ENCODE measurements around the gene ADAM8. TPM values are rescaled to one million over a fixed set of nuclear protein-coding genes. Genes with fewer than 3 reads are reported as not detected.
"Not testable (repeated sequence)": the region's sequence is repeated elsewhere in the genome, so short reads cannot be mapped to it uniquely, and the experiment has no call there.

Gene ADAM8
- total RNA-seq, 1 donor from 2014 or later = 2.5 TPM

DNA sequence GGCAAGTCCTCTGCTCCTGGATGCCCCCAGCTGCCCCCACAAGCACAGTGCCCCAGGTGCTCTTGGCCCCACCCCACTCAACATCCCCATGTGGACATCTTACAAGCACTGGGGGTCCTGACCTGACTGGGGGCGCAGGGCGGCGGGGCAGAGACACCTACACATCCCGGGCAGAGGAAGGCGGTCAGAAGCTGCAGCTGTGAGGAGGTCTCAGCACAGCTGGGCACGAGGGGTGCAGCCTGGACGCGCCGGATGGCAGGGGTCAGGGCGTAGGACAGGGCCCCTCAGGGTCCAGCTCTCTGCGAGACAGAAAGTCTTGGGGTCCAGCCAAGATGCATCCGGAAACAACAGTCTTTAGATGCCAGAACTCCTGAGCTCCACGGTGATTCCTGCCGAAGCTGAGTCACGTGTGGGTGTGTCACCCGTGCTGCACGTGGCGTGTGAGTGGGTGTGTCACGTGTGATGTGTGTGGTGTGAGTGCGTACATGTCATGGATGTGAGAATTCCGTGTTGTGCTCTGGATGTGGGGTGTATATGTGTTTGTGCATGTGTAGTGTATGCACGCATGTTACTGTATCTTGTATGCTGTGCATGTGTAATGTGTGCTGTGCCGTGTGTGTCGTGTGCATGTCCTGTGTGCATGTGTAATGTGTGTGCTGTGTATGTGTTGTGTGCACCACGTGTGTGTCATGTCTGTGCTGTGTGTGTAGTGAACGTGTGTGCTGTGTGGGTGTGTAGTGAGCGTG, 33.9 kb downstream of the ADAM8 start:
- intact Hi-C loops (cut with DNase I) = no loop called here
- DNase-seq (no peak), ATAC-seq (ENCODE audit: poor library complexity) (no peak)

GRCh38 chr10:133241501-133242205, 35.0 kb downstream of the ADAM8 start:
- no peak for DNase-seq
- ATAC-seq (ENCODE audit: poor library complexity) = no peak

DNA sequence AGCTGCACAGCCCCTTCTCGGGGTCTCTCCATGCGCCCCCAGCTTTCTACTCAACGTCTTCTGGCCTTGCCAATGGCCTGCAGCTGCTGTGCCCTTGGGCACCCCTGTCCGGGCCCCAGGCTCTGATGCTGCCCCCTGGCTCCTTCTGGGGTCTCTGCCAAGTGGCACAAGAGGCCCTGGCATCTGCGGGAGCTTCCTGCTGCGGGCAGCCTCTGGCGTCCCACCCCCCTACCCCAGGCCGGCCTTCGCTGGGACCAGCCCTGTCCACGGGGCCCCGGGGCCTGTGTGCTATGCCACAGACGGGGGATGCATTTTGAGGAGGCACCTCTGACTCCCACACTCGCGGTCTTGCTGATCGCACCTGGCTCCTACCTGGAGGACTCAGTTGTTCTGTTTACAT, 36.7 kb downstream of the ADAM8 start:
- DNase-seq (no peak), ATAC-seq (ENCODE audit: poor library complexity) (no peak)
- intact Hi-C loops (cut with DNase I) = no loop called here

More at GRCh38 chr10:133241501-133242205, 35.0 kb downstream of the ADAM8 start:
- intact Hi-C loops (cut with DNase I) = no loop called here

- intact Hi-C loops (cut with DNase I) = no loop called here
- no peak for ATAC-seq (ENCODE audit: poor library complexity)
- DNase-seq = no peak
These were observed 38.2 kb downstream of the ADAM8 start for GRCh38 chr10:133238466-133238804.

- DNase-seq (no peak), ATAC-seq (ENCODE audit: poor library complexity) (no peak)
- intact Hi-C loops (cut with DNase I) = no loop called here
These were observed 38.8 kb downstream of the ADAM8 start, which contains the start of gene VENTX for GRCh38 chr10:133237588-133238465. Gene VENTX, plus strand, starts transcription at chr10:133237855. Its CDS starts 60 bp downstream, at chr10:133237915.

DNA sequence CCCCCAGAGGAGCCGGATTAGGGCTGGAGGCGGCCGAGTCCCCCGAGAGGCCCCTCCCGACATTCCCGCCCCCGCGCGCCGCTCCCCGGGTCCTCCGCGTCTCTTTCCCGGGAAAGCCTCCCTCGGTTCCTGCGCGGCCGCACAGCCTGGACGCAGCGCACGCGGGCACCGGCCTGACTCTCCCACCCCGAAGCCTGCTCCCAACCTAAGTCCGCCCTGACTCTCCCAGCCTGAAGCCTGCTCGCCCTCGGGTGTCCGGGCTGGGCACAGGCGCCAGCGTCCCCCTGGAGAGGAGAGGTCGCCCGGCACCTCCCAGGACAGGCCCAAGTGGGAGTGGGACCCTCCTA, 39.5 kb downstream of the ADAM8 start:
- intact Hi-C loops (cut with DNase I) = no loop called here
- no peak for DNase-seq
- no peak for ATAC-seq (ENCODE audit: poor library complexity)

DNA sequence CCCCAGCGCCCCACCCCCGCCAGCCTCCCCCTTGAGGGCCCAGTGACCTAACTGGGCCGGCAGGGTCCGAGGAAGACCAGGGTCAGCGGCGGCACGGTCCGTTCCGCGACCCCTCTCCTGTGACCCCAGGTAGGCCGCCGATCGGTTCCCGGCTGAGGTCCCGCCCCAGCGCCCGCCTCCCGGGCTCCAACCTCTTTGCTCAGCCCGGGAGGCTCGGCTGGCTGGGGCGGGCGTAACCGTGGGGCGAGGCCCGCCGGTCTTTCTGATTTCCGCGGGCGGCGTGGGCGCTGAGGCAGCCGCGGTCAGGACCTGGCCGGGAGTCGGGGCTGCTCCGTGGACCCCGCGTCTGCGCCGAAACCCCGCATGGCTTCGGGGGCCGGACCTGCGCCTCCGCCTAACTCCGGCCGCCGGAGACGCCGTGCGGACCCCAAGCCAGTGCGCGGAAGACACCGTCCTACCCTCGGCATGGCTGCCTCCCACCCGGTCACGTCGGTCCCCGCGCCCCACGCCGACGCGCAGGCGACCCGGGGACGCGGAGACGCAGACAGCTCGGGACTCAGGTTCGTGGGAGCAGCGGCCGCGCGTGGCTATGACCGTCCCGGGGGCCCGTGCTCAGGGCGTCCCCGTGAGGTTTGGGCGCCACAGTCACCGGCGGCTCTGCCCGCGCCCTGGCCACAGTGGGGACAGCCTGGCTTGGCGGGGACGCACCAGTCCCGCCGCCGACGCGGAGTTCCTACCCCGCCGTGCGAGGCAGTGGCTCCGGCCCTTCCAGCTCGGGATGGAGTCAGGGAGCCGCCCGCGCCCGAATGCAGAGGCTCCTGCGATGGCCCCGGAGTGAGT, 40.0 kb downstream of the ADAM8 start:
- DNase-seq (no peak), ATAC-seq (ENCODE audit: poor library complexity) (no peak)
- intact Hi-C loops (cut with DNase I) = no loop called here

- DNase-seq (peak; percentile 60), ATAC-seq (ENCODE audit: poor library complexity) (peak; percentile 36)
- intact Hi-C loops (cut with DNase I) = no loop called here
These were observed 40.7 kb downstream of the ADAM8 start for GRCh38 chr10:133235932-133236331.

DNA sequence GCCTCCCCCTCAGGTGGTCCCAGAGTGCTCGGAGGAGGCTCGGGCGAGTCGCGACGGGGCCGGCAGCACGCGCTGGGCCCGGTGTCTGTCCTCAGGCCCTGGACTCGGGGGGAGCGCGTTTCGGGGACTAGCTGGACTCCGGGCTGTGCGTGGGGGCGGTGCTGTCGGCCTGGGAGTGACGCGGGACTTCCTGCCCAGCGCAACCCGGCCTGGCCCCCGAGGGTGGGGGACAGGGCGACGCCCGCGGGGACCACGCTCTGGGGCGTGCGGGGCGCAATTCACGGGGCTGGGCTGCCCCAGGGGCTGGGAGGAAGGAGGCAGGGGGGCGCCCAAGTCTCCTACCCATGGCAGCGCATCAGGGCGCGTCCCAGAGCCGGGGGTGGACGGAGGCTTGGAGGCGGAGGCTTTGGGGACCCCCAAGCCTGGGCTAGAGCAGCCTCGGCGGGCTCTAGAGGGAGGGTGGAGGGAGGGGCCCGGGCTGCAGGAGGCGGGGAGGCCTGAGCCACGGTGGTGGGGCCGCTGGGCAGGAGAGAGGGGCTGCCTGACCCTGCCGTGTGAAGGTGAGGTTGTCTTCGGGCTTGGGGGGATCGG, 41.3 kb downstream of the ADAM8 start:
- intact Hi-C loops (cut with DNase I) = no loop called here
- DNase-seq = peak; percentile 62
- ATAC-seq (ENCODE audit: poor library complexity) = peak; percentile 45

DNA sequence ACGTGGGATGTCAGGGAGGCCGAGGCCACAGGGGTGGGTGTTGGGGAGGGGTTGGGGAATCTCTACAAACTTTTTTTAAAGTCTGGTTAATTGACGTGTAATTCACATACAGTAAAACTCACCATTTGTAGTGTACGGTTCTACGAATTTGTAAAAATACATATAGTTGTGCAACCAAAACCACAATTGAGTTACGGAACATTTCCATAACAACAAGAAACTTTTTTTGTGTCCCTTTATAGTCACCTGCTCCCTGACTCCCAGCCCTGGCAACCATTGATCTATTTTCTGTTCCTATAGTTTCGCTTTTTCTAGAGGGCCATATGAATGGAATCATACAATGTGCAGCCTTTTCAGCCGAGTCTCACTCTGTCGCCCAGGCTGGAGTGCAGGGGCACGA, 41.9 kb downstream of the ADAM8 start:
- intact Hi-C loops (cut with DNase I); ATAC-seq (ENCODE audit: poor library complexity); DNase-seq: not testable (repeated sequence)

DNA sequence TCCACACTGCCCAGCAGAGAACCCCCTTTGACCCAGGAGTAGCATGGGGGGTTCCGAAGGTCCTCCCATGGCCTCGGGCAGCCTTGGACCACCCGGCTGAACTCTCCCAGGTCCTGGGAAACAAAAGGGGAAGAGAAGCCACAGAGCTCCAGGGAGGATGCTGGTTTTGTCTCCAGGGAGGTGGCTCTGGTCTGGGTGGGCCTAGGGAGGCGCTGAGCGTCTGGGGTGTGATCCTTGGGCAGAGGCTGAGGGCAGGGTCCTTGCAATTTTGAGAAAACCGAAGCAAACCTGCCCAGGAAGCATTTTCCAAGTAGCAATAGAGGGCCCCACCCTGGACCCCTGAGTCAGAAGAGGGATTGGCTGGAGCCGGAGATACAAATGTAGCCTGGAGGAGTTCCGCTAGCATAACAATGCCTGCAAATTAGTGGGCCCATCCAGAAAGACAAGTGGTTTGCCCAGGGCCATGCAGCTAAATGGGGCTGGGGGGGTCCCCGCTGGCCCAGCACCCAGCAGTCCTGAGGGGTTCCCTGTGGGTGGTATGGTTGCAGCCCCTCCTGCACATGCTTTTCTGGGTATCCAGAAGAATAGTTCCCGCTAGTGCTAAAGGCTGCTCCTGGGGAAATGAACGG, 44.6 kb downstream of the ADAM8 start:
- ATAC-seq (ENCODE audit: poor library complexity) (no peak), DNase-seq (no peak)
- intact Hi-C loops (cut with DNase I) = no loop called here

GRCh38 chr10:133231244-133231945, 45.3 kb downstream of the ADAM8 start:
- ATAC-seq (ENCODE audit: poor library complexity) (no peak), DNase-seq (no peak)
- intact Hi-C loops (cut with DNase I) = no loop called here

DNA sequence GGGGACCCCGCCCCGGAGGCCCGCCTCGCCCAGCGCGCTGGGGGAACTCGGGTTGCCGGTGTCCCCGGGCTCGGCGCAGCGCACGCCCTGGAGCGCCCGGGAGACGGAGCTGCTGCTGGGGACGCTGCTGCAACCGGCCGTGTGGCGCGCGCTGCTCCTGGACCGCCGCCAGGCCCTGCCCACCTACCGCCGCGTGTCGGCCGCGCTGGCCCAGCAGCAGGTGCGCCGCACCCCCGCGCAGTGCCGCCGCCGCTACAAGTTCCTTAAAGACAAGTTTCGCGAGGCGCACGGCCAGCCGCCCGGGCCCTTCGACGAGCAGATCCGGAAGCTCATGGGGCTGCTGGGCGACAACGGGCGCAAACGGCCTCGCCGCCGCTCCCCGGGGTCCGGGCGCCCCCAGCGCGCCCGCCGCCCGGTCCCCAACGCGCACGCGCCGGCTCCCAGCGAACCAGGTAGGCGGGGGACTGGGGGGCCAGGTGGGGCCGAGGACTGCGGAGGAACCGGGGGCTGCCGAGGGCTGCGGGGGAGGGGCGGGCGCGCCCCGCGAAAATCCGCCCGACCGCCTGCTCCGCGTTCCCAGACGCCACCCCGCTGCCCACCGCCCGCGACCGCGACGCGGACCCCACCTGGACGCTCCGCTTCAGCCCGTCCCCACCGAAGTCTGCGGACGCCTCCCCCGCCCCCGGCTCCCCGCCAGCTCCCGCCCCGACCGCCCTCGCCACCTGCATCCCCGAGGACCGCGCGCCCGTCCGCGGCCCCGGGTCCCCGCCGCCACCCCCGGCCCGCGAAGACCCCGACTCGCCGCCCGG, 46.1 kb downstream of the ADAM8 start:
- ATAC-seq (ENCODE audit: poor library complexity) (no peak), DNase-seq (peak; percentile 63)
- intact Hi-C loops (cut with DNase I) = no loop called here

DNA sequence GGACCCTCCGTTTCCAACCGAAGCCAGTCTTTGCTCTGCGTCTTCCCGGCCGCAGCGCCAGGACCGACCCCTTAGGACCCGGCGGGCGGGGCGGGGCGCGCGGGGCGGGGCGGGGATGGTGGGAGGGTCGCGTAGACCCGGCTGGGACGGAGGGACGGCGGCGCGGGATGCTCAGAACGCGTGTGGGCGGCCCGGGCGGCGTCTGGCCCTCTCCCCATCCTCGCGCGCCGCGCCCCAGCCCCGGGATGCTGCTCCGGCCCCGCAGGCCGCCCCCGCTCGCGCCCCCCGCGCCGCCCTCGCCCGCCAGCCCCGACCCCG, 46.7 kb downstream of the ADAM8 start, which contains the start of gene UTF1:
UTF1 (plus strand) TSS at position 174 of the 318 bp plus-strand sequence; CDS start at position 246, 72 bp downstream.
- no peak for DNase-seq
- ATAC-seq (ENCODE audit: poor library complexity) = no peak
- intact Hi-C loops (cut with DNase I) = no loop called here

DNA sequence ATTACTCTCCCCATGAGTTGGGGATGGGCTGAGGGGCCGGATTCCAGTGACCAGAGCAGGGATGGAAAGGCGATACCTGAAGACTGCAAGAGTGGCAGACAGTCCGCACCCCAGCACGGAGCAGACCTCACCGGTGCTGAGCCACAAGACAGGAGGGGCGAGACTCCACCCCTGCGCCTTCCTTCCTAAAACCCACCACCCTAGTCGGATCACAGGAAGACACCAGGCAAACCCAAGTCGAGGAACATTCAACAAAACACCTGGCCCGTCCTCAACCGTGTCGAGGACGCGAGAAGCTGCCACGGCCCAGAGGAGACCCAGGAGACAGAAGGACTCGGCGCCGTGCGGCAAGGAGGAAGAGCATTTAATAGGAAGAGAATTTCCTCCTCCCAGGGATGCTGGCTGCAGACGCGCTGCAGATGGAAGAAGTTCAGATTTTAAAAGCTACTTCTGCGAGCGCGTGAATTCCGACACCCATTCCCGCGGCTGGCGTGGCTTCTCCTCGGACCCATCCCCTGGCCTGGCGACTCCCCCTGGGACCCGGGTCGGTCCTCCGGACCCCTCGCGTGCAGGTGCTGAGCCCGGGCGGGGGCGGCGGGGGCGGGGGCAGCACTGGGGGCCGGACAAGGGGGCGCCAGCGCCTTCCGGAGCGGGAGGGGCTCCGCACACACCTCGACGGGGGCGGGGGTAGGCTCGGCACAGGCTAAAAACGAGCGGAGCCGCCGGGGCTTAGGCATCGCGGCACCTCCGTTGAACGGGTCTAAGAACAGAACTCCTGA, 47.2 kb downstream of the ADAM8 start:
- ATAC-seq (ENCODE audit: poor library complexity) (no peak), DNase-seq (no peak)
- intact Hi-C loops (cut with DNase I) = no loop called here

GRCh38 chr10:133227256-133227655, 49.4 kb downstream of the ADAM8 start:
- intact Hi-C loops (cut with DNase I) = no loop called here
- ATAC-seq (ENCODE audit: poor library complexity) = no peak
- no peak for DNase-seq

Measured in Right ventricle myocardium superior (tissue), 1 donor.